ENCODE data around the gene ADNP2. TPM values are rescaled to one million over a fixed set of nuclear protein-coding genes. Genes with fewer than 3 reads are reported as not detected.

The ADNP2 gene
- total and polyA plus RNA-seq, 4 experiments from 2014 or later: 7.1 to 20.9 (median 14.7) TPM

DNA sequence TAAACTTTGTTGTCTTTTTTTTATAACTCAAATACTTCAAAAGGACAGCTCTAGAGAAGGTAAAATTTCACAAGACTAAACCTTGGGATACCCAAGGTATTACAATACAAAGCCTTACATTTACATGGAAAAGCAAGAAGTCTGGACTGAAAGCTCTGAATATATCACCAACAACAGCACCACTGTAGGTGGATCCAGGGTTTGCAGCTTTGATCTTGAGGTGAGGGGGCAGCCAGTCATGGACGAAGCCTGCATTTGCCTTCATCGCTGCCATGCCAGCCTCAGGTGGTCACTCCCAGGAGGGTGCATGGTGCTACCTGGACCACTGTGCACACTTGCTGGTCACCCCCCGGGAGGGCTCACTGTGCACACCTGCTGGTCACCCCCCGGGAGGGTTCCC is 38.2 kb upstream of the ADNP2 start:
- Mint-ChIP-seq H3K27me3 (no peaks in the 10 kb centered on the region), H3K27ac (no peak overlapping the region), H3K9me3 (peaks cover 0 to 4% (median 0%) of the 10 kb centered on the region in 8 donors), H3K4me1 (no peaks in the 10 kb centered on the region), H3K36me3 (no peaks in the 10 kb centered on the region), H3K4me3 (no peak overlapping the region)
- Histone ChIP-seq H3K4me3 (ENCODE audit: low read length in 2 of 2) (no peak overlapping the region), H3K36me3 (ENCODE audit: insufficient read depth, low read length) (no peaks in the 10 kb centered on the region), H3K9me3 (ENCODE audit: control insufficient read depth in 1 of 2, low read length in 2 of 2) (no peaks in the 10 kb centered on the region), H3K27me3 (ENCODE audit: insufficient read depth, low read length) (no peaks in the 10 kb centered on the region), H3K27ac (ENCODE audit: low read depth, low read length) (no peak overlapping the region), H3K4me1 (ENCODE audit: insufficient read depth, low read length) (no peaks in the 10 kb centered on the region)
- intact Hi-C loops (cut with micrococcal nuclease): no loop called here
- DNase-seq: no peak
- ChIA-PET POLR2A (ENCODE audit: partially characterized antibody) (no interaction called here), CTCF (ENCODE audit: partially characterized antibody) (no interaction called here)

DNA sequence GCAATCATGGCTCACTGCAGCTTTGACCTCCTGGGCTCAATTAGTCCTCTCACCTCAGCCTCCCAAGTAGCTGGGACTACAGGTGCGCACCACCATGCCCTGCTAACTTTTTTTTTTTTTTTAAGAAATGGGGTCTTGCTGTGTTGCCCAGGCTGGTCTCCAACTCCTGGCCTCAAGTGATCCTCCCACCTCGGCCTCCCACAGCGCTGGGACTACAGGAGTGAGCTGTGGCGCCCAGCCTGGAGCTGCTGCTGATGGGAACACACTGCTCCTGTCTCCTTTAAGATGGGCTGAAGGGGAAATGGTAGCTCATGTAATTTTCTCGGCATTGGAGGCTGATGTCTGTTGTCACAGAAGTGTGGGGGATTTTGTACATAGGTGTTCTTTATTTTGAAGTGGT is 34.9 kb upstream of the ADNP2 start:
- intact Hi-C loops (cut with micrococcal nuclease): no loop called here
- H3K4me3 Mint-ChIP-seq: no peak overlapping the region
- no peaks in the 10 kb centered on the region for H3K9me3 ChIP-seq (ENCODE audit: control insufficient read depth in 1 of 2, low read length in 2 of 2)
- H3K4me3 ChIP-seq (ENCODE audit: low read length in 2 of 2): no peak overlapping the region
- no peaks in the 10 kb centered on the region for H3K4me1 ChIP-seq (ENCODE audit: insufficient read depth, low read length)
- no peak overlapping the region for H3K27ac ChIP-seq (ENCODE audit: low read depth, low read length)
- ChIA-PET CTCF (ENCODE audit: partially characterized antibody) (no interaction called here), POLR2A (ENCODE audit: partially characterized antibody) (no interaction called here)
- H3K27me3 Mint-ChIP-seq: peaks cover 0 to 2% of the 10 kb centered on the region in 2 donors
- peaks cover 0 to 2% (median 0%) of the 10 kb centered on the region in 8 donors for H3K9me3 Mint-ChIP-seq
- no peak overlapping the region for H3K27ac Mint-ChIP-seq
- no peaks in the 10 kb centered on the region for H3K36me3 Mint-ChIP-seq
- no peak for DNase-seq
- no peaks in the 10 kb centered on the region for H3K36me3 ChIP-seq (ENCODE audit: insufficient read depth, low read length)
- H3K4me1 Mint-ChIP-seq: no peaks in the 10 kb centered on the region
- no peaks in the 10 kb centered on the region for H3K27me3 ChIP-seq (ENCODE audit: insufficient read depth, low read length)

DNA sequence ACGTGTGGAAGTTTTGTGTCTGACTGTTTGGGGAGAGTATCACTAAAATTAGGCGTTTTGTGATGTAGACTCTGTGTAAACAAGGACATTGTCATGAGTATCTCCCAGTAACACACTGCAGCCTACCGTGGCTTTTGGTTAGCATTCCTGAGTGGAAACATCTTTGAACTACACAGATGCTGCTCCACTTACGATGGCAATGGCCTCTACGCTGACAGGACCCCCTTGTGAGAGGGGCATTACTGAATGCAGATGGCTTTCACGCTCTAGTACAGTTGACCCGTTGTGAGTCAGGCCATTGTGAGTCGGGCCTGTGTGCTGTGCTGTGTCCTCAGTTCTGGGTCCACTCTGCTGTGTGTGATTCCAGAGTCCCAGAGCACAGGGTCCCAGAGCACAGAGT is 34.4 kb upstream of the ADNP2 start:
- Histone ChIP-seq H3K27me3 (ENCODE audit: insufficient read depth, low read length) (no peaks in the 10 kb centered on the region), H3K36me3 (ENCODE audit: insufficient read depth, low read length) (no peaks in the 10 kb centered on the region), H3K4me3 (ENCODE audit: low read length in 2 of 2) (no peak overlapping the region), H3K9me3 (ENCODE audit: control insufficient read depth in 1 of 2, low read length in 2 of 2) (no peaks in the 10 kb centered on the region), H3K27ac (ENCODE audit: low read depth, low read length) (no peak overlapping the region), H3K4me1 (ENCODE audit: insufficient read depth, low read length) (no peaks in the 10 kb centered on the region)
- H3K4me3 Mint-ChIP-seq: no peak overlapping the region
- intact Hi-C loops (cut with micrococcal nuclease): no loop called here
- no peak for DNase-seq
- no peak overlapping the region for H3K27ac Mint-ChIP-seq
- ChIA-PET CTCF (ENCODE audit: partially characterized antibody) (no interaction called here), POLR2A (ENCODE audit: partially characterized antibody) (no interaction called here)
- H3K36me3 Mint-ChIP-seq: no peaks in the 10 kb centered on the region
- no peaks in the 10 kb centered on the region for H3K4me1 Mint-ChIP-seq
- peaks cover 0 to 2% (median 0%) of the 10 kb centered on the region in 8 donors for H3K9me3 Mint-ChIP-seq
- H3K27me3 Mint-ChIP-seq: peaks cover 0 to 2% of the 10 kb centered on the region in 2 donors

DNA sequence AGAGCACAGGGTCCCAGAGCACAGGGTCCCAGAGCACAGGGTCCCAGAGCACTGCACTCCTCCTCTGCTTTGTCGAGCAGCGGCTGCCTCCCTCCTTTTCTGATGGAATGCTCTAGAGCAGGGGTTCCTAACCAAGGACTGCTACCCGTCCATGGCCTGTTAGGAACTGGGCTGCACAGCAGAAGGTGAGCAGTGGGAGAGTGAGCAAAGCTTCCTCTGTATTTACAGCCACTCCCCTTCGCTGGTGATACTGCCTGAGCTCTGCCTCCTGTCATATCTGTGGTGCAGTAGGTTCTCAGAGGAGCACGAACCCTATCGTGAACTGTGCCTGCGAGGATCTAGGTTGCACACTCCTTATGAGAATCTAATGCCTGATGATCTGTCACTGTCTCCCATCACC is 33.1 kb upstream of the ADNP2 start:
- Mint-ChIP-seq H3K4me1 (no peaks in the 10 kb centered on the region), H3K27me3 (peaks cover 2 to 5% of the 10 kb centered on the region in 2 donors), H3K9me3 (peaks cover 0 to 2% (median 0%) of the 10 kb centered on the region in 8 donors), H3K36me3 (no peaks in the 10 kb centered on the region), H3K4me3 (no peak overlapping the region), H3K27ac (no peak overlapping the region)
- Histone ChIP-seq H3K4me1 (ENCODE audit: insufficient read depth, low read length) (no peaks in the 10 kb centered on the region), H3K36me3 (ENCODE audit: insufficient read depth, low read length) (no peaks in the 10 kb centered on the region), H3K9me3 (ENCODE audit: control insufficient read depth in 1 of 2, low read length in 2 of 2) (no peaks in the 10 kb centered on the region), H3K4me3 (ENCODE audit: low read length in 2 of 2) (no peak overlapping the region), H3K27ac (ENCODE audit: low read depth, low read length) (no peak overlapping the region), H3K27me3 (ENCODE audit: insufficient read depth, low read length) (no peaks in the 10 kb centered on the region)
- intact Hi-C loops (cut with micrococcal nuclease): no loop called here
- ChIA-PET CTCF (ENCODE audit: partially characterized antibody) (no interaction called here), POLR2A (ENCODE audit: partially characterized antibody) (no interaction called here)
- DNase-seq: no peak

DNA sequence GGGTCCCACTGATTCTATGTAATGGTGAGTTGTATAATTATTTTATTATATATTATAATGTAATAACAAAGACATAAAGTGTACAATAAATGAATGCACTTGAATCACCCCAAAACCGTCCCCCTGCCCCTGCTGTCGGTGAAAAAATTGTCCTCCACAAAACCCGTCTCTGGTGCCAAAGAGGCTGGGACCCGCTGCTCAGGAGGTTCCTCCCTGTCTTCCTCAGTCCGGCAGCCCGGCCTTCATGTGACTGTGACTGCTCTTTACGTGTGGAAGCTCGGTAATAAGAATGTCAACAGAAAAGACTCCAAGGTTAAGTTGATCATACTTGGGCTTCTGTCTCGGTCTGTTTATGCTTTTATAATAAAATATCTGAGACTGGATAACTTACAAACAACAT is 32.7 kb upstream of the ADNP2 start:
- DNase-seq: no peak
- H3K4me3 Mint-ChIP-seq: no peak overlapping the region
- H3K36me3 Mint-ChIP-seq: no peaks in the 10 kb centered on the region
- H3K4me3 ChIP-seq (ENCODE audit: low read length in 2 of 2): no peak overlapping the region
- no peaks in the 10 kb centered on the region for H3K9me3 ChIP-seq (ENCODE audit: control insufficient read depth in 1 of 2, low read length in 2 of 2)
- H3K4me1 ChIP-seq (ENCODE audit: insufficient read depth, low read length): no peaks in the 10 kb centered on the region
- no peaks in the 10 kb centered on the region for H3K27me3 ChIP-seq (ENCODE audit: insufficient read depth, low read length)
- ChIA-PET CTCF (ENCODE audit: partially characterized antibody) (no interaction called here), POLR2A (ENCODE audit: partially characterized antibody) (no interaction called here)
- no peak overlapping the region for H3K27ac ChIP-seq (ENCODE audit: low read depth, low read length)
- H3K27me3 Mint-ChIP-seq: peaks cover 2 to 5% of the 10 kb centered on the region in 2 donors
- peaks cover 0 to 2% (median 0%) of the 10 kb centered on the region in 8 donors for H3K9me3 Mint-ChIP-seq
- H3K4me1 Mint-ChIP-seq: no peaks in the 10 kb centered on the region
- H3K27ac Mint-ChIP-seq: no peak overlapping the region
- intact Hi-C loops (cut with micrococcal nuclease): no loop called here
- no peaks in the 10 kb centered on the region for H3K36me3 ChIP-seq (ENCODE audit: insufficient read depth, low read length)

DNA sequence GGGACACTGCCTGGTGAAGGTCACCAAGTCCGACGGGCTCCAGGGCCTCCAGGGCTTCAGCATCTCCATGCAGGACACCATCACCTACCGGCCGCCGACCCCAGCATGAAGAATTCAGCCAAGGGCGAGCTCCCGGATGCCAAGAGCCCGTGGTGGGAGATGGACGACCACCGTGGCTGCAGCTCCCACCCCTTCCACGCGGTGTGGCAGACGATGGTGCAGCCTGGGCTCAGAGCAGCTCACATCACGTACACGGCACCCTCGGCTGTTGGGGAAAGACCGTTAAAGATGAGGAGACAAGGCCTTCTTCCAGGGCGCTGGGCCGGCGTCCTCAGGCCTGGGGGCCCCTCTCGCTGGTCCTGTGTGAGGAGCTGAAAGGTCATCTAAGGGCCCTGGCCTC is 31.2 kb upstream of the ADNP2 start:
- Mint-ChIP-seq H3K27ac (no peak overlapping the region), H3K4me3 (no peak overlapping the region), H3K36me3 (no peaks in the 10 kb centered on the region), H3K9me3 (peaks cover 0 to 2% (median 0%) of the 10 kb centered on the region in 8 donors), H3K27me3 (peaks cover 2 to 13% of the 10 kb centered on the region in 2 donors), H3K4me1 (no peaks in the 10 kb centered on the region)
- Histone ChIP-seq H3K27ac (ENCODE audit: low read depth, low read length) (no peak overlapping the region), H3K9me3 (ENCODE audit: control insufficient read depth in 1 of 2, low read length in 2 of 2) (no peaks in the 10 kb centered on the region), H3K4me1 (ENCODE audit: insufficient read depth, low read length) (no peaks in the 10 kb centered on the region), H3K27me3 (ENCODE audit: insufficient read depth, low read length) (no peaks in the 10 kb centered on the region), H3K36me3 (ENCODE audit: insufficient read depth, low read length) (no peaks in the 10 kb centered on the region), H3K4me3 (ENCODE audit: low read length in 2 of 2) (no peak overlapping the region)
- POLR2A ChIA-PET (ENCODE audit: partially characterized antibody): no interaction called here
- intact Hi-C loops (cut with micrococcal nuclease): no loop called here
- CTCF ChIA-PET (ENCODE audit: partially characterized antibody): no interaction called here
- no peak for DNase-seq

DNA sequence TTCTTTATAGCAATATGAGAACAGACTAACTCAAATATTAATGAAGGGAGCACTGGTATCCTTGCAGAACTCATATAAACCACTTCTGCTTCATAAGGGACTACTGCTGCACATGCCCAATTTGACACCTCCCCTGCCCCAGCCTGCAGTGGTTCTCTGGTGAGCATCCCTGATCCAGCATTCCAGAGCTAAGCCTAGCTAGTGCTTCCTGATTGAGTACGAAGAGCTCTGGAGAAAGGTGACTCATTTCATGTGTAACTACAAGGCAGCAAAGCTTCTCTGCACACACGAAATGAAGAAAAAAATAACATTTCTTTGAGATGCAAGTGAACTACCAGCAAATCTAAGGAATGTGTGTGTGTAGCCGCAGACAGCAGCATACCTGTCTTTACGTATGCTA is 22.8 kb upstream of the ADNP2 start:
- no peaks in the 10 kb centered on the region for H3K4me1 Mint-ChIP-seq
- H3K27me3 ChIP-seq (ENCODE audit: insufficient read depth, low read length): peaks cover 3% of the 10 kb centered on the region
- H3K9me3 ChIP-seq (ENCODE audit: control insufficient read depth in 1 of 2, low read length in 2 of 2): peaks cover 0 to 11% of the 10 kb centered on the region in 2 donors
- peaks cover 2 to 54% (median 40%) of the 10 kb centered on the region in 8 donors for H3K9me3 Mint-ChIP-seq
- no peaks in the 10 kb centered on the region for H3K4me1 ChIP-seq (ENCODE audit: insufficient read depth, low read length)
- no peak overlapping the region for H3K4me3 Mint-ChIP-seq
- DNase-seq: no peak
- intact Hi-C loops (cut with micrococcal nuclease): no loop called here
- H3K27me3 Mint-ChIP-seq: peaks cover 4 to 15% of the 10 kb centered on the region in 2 donors
- ChIA-PET POLR2A (ENCODE audit: partially characterized antibody) (no interaction called here), CTCF (ENCODE audit: partially characterized antibody) (no interaction called here)
- H3K27ac Mint-ChIP-seq: peak overlapping the region in 1 of 7 donors; percentile 34
- H3K4me3 ChIP-seq (ENCODE audit: low read length in 2 of 2): no peak overlapping the region
- H3K27ac ChIP-seq (ENCODE audit: low read depth, low read length): no peak overlapping the region
- no peaks in the 10 kb centered on the region for H3K36me3 ChIP-seq (ENCODE audit: insufficient read depth, low read length)
- peaks cover 5 to 7% of the 10 kb centered on the region in 2 donors for H3K36me3 Mint-ChIP-seq

DNA sequence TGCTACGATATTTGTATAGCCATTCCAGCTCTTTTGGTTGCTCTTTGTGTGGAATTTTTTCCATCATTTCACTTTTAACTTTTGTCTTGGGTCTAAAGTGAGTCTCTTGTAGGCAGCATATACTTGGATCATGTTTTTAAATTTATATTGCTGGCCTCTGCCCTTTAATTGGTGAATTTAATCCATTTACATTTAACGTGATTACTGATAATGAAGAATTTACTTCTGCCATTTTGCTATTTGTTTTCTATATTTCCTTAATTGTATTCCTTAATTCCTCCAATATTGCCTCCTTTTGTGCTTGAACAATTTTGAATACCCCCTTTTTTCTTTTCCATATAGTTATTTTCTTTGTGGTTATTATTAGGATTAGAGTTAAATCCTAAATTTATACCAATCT is 21.0 kb upstream of the ADNP2 start:
- ChIA-PET CTCF (ENCODE audit: partially characterized antibody) (no interaction called here), POLR2A (ENCODE audit: partially characterized antibody) (no interaction called here)
- peaks cover 0 to 11% of the 10 kb centered on the region in 2 donors for H3K9me3 ChIP-seq (ENCODE audit: control insufficient read depth in 1 of 2, low read length in 2 of 2)

More for the DNA sequence above, 21.0 kb upstream of the ADNP2 start:
- Histone ChIP-seq H3K4me3 (ENCODE audit: low read length in 2 of 2) (no peak overlapping the region), H3K36me3 (ENCODE audit: insufficient read depth, low read length) (no peaks in the 10 kb centered on the region), H3K4me1 (ENCODE audit: insufficient read depth, low read length) (no peaks in the 10 kb centered on the region), H3K27me3 (ENCODE audit: insufficient read depth, low read length) (peaks cover 3% of the 10 kb centered on the region), H3K27ac (ENCODE audit: low read depth, low read length) (no peak overlapping the region)
- Mint-ChIP-seq H3K4me1 (no peaks in the 10 kb centered on the region), H3K9me3 (peaks cover 2 to 59% (median 42%) of the 10 kb centered on the region in 8 donors), H3K27ac (no peak overlapping the region), H3K36me3 (peaks cover 6 to 7% of the 10 kb centered on the region in 2 donors), H3K4me3 (no peak overlapping the region), H3K27me3 (peaks cover 6 to 9% of the 10 kb centered on the region in 2 donors)
- DNase-seq: no peak
- intact Hi-C loops (cut with micrococcal nuclease): no loop called here

Data from CD4-positive, alpha-beta memory T cell (primary cell).